GM20000 (cell line): Measurements from ENCODE around the gene MMUT.
"Not testable (repeated sequence)": the region's sequence is repeated elsewhere in the genome, so short reads cannot be mapped to it uniquely, and the experiment has no call there.

Source experiments
- DNase-seq: peaks from one replicate; pipeline ENCODE4 v3.0.0; 2012; ENCODE audit warnings: low spot score
- CTCF ChIP-seq: IDR thresholded peaks from 2 replicates; pipeline ENCODE4 v1.5.1; 2012; ENCODE audit warnings: mild to moderate bottlenecking, control low read depth; ENCODE audit errors: extremely low read depth, missing control alignments

The MMUT gene

GRCh38 chr6:49416195-49416594 lies 46.9 kb downstream of the MMUT start:
- no peak for DNase-seq
- no peak for TF ChIP-seq CTCF

GRCh38 chr6:49415358-49415757 lies 47.7 kb downstream of the MMUT start:
- DNase-seq: no peak
- TF ChIP-seq CTCF: no peak

DNA sequence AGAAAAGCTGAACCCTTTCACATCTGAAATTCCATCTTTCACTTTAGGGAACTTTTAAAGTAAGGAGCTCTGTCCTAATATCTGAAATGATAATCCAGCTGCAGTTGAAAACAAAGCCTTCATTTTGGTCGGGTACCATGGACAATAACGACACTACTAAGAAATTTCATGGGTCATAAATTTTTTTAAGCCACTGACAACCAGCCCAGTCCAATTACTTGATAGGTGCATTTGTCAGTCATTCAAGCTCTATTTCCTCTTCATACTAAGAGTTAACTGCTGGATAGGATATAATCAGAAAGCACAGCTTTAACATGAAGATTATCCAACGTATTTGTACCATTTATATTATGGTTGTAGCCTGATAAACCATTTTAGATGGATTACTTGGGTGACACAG lies 52.5 kb downstream of the MMUT start:
- DNase-seq: no peak
- TF ChIP-seq CTCF: no peak

DNA sequence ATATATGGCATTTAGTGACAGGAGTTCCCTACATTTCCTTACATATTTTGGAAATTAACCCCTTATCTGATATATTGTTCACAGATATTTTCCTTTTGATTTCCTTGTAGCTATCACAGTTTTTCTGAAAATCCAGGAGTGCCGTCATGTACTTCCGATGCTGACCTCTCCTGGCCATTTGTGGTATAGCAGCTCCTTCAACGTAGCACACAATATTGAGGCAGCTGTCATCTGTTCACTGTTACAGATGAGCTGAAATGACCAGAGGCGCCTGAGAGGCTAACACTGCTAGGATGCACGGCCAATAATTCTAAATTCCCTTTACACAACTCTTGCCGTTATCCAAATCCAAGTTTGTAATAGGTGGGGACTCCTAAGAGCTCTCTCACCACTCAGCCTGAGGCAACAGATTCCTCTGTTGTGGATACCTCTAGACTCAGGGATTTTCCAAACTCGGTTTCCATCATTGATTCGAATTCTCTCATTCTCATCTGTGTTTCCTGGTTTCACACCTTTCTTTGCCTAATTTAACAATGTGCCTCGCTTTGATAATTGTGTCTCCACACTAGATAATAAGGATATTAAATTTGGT lies 53.0 kb downstream of the MMUT start:
- peak; percentile 37 for DNase-seq
- peak; percentile 80 for TF ChIP-seq CTCF

- TF ChIP-seq CTCF: no peak
- no peak for DNase-seq
Observed at GRCh38 chr6:49406250-49406970, 56.6 kb downstream of the MMUT start.

DNA sequence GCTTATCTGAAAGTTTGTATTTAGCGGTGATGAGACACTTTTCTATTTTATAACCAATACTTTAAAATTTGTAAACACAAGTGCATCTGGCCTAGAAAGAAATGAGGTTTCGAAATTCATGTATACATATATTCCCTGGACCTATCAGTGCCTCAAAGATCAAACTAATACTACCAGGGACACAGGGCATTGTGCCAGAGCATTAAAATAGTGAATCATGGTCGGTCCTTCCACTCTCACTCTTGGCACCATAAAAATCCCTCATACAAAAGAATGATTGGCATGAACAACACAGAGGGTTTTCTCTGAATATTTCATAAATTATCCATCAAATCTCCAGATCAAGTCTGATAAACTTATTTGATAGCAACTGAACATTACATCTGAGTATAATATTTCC lies 62.0 kb downstream of the MMUT start:
- DNase-seq: no peak
- no peak for TF ChIP-seq CTCF

DNA sequence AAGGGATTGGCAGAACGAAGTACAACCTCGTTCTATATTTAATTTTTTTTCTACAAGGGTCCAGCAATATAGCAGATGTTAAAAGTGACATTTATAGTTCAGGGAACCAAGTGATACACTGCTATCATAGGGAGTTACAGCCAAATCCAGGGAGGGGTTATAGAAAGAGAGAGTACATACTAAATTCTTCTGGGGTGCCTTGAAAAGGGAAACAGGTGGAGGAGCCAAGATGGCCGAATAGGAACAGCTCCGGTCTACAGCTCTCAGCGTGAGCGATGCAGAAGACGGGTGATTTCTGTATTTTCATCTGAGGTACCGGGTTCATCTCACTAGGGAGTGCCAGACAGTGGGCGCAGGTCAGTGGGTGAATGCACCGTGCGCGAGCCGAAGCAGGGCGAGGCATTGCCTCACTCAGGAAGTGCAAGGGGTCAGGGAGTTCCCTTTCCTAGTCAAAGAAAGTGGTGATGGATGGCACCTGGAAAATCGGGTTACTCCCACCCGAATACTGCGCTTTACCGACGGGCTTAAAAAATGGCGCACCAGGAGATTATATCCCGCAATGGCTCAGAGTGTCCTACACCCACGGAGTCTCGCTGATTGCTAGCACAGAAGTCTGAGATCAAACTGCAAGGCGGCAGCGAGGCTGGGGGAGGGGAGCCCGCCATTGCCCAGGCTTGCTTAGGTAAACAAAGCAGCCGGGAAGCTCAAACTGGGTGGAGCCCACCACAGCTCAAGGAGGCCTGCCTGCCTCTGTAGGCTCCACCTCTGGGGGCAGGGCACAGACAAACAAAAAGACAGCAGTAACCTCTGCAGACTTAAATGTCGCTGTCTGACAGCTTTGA lies 76.2 kb downstream of the MMUT start:
- DNase-seq: not testable (repeated sequence)
